Body of pancreas (tissue), 4 donors: ENCODE results near the gene HJURP.

ENCODE experiments used
- POLR2A ChIP-seq, 3 donors: fragments of 450-650 bp; IDR thresholded peaks; one replicate each; pipeline ENCODE4 v1.6.1; 2016; ENCODE audit warnings: antibody characterized with exemption in 3 of 3, mild to moderate bottlenecking in 2 of 3
- TF ChIP-seq, protein P1 (sequence below), 7 experiments: fragments of 450-650 bp in 4 of 7; fragments of 200-600 bp in 3 of 7; sonication (generic) in 3 of 7; IDR thresholded peaks; one replicate each; pipeline ENCODE4 v1.5.1; 2016 to 2019; ENCODE audit warnings: antibody characterized with exemption in 7 of 7

DNA sequence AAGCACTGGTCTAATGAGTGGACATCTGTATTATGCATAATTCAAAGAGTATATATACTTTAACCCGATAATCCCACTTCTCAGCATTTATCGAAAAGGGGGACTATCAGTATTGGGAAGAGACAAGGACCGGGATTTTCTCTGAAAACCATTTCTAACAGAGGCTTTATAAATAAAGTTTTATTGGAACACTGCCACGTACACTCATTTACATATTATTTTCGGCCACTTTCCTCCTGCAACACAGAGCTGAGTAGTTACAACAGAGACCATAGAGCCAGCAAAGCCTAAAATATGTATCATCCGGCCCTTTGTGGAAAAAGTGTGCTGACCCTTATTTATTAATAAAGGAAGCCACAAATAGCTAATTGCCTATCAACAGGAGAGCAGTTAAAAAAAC is 3.2 kb downstream of the HJURP start:
- TF ChIP-seq POLR2A (IDR thresholded peaks at IDR 0.05) = no peak
- TF ChIP-seq, protein P1, sequence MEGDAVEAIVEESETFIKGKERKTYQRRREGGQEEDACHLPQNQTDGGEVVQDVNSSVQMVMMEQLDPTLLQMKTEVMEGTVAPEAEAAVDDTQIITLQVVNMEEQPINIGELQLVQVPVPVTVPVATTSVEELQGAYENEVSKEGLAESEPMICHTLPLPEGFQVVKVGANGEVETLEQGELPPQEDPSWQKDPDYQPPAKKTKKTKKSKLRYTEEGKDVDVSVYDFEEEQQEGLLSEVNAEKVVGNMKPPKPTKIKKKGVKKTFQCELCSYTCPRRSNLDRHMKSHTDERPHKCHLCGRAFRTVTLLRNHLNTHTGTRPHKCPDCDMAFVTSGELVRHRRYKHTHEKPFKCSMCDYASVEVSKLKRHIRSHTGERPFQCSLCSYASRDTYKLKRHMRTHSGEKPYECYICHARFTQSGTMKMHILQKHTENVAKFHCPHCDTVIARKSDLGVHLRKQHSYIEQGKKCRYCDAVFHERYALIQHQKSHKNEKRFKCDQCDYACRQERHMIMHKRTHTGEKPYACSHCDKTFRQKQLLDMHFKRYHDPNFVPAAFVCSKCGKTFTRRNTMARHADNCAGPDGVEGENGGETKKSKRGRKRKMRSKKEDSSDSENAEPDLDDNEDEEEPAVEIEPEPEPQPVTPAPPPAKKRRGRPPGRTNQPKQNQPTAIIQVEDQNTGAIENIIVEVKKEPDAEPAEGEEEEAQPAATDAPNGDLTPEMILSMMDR (IDR thresholded peaks at IDR 0.05) = no peak
